OCI-LY1 (cell line): ENCODE measurements around the gene FRAS1.

ENCODE experiments used
- H2AFZ ChIP-seq: fragments of 200-600 bp; sonication (generic), shearing (Covaris generic); 2 replicates; pipeline ENCODE4 v1.6.0; 2014; ENCODE audit warnings: antibody characterized with exemption, mild to moderate bottlenecking, low read length
- H3F3A ChIP-seq: fragments of 200-600 bp; sonication (generic), shearing (Covaris generic); 2 replicates; pipeline ENCODE4 v1.6.0; 2014; ENCODE audit warnings: mild to moderate bottlenecking, antibody characterized with exemption, low read length, moderate library complexity; ENCODE audit not compliant: insufficient read depth
- H3K27ac ChIP-seq: fragments of 200-600 bp; sonication (generic); 2 replicates; pipeline ENCODE4 v1.5.1; 2014; ENCODE audit warnings: low read length, mixed run types, mild to moderate bottlenecking, low read depth; ENCODE audit not compliant: poor library complexity, severe bottlenecking
- H3K27me3 ChIP-seq: fragments of 200-600 bp; sonication (generic); 2 replicates; pipeline ENCODE4 v1.6.0; 2014; ENCODE audit warnings: antibody characterized with exemption, mild to moderate bottlenecking, low read length, moderate library complexity; ENCODE audit not compliant: insufficient read depth
- H3K36me3 ChIP-seq: fragments of 200-600 bp; sonication (generic); 2 replicates; pipeline ENCODE4 v1.6.1; 2014; ENCODE audit warnings: mild to moderate bottlenecking, antibody characterized with exemption, low read length, moderate library complexity, mixed read lengths; ENCODE audit not compliant: insufficient read depth
- H3K4me1 ChIP-seq: fragments of 200-600 bp; sonication (generic); 2 replicates; pipeline ENCODE4 v1.5.1; 2014; ENCODE audit warnings: mild to moderate bottlenecking, low read length, moderate library complexity; ENCODE audit not compliant: insufficient read depth, severe bottlenecking
- H3K4me2 ChIP-seq: fragments of 200-600 bp; sonication (generic), shearing (Covaris generic); 2 replicates; pipeline ENCODE4 v1.6.1; 2014; ENCODE audit warnings: low read length
- H3K4me3 ChIP-seq: fragments of 200-600 bp; sonication (generic); 2 replicates; pipeline ENCODE4 v1.5.1; 2014; ENCODE audit warnings: low read length, low read depth, mild to moderate bottlenecking, mixed read lengths; ENCODE audit not compliant: poor library complexity, severe bottlenecking
- H3K79me2 ChIP-seq: fragments of 200-600 bp; shearing (Covaris generic); 2 replicates; pipeline ENCODE4 v1.6.1; 2016; ENCODE audit warnings: mixed run types, low read length, mixed read lengths; ENCODE audit not compliant: insufficient read depth
- H3K9ac ChIP-seq: fragments of 200-600 bp; sonication (generic), shearing (Covaris generic); 2 replicates; pipeline ENCODE4 v1.6.1; 2014; ENCODE audit warnings: mild to moderate bottlenecking, low read length, mixed read lengths
- H3K9me2 ChIP-seq: fragments of 200-600 bp; sonication (generic), shearing (Covaris generic); 2 replicates; pipeline ENCODE4 v1.6.1; 2014; ENCODE audit warnings: low read depth, mild to moderate bottlenecking, low read length, mixed read lengths
- H3K9me3 ChIP-seq: fragments of 200-600 bp; shearing (Covaris generic); 2 replicates; pipeline ENCODE4 v1.6.1; 2014; ENCODE audit warnings: low read length, mixed read lengths
- H4K20me1 ChIP-seq: fragments of 200-600 bp; sonication (generic), shearing (Covaris generic); 2 replicates; pipeline ENCODE4 v1.6.0; 2016; ENCODE audit warnings: mild to moderate bottlenecking, low read length; ENCODE audit not compliant: insufficient read depth
- CTCF ChIP-seq: fragments of 200-600 bp; sonication (generic), shearing (Covaris generic); IDR thresholded peaks from 2 replicates; pipeline ENCODE4 v1.5.1; 2017; ENCODE audit warnings: mild to moderate bottlenecking, antibody characterized with exemption, low read length, moderate library complexity, mixed read lengths
- EZH2 ChIP-seq: fragments of 200-600 bp; sonication (generic), shearing (Covaris generic); IDR thresholded peaks from 2 replicates; pipeline ENCODE4 v1.8.0; 2017; ENCODE audit warnings: borderline replicate concordance, mixed run types, mild to moderate bottlenecking, antibody characterized with exemption, low read length, moderate library complexity, mixed read lengths

The FRAS1 gene

GRCh38 chr4:78542373-78542772, 485.2 kb downstream of the FRAS1 start:
- Histone ChIP-seq H3K4me2 (no peak overlapping the region), H3K36me3 (no peaks in the 10 kb centered on the region), H3K4me1 (no peaks in the 10 kb centered on the region), H3K9me3 (no peaks in the 10 kb centered on the region), H3K9ac (no peak overlapping the region), H3K9me2 (no peaks in the 10 kb centered on the region), H3K79me2 (no peaks in the 10 kb centered on the region), H2AFZ (no peak overlapping the region), H3F3A (no peaks in the 10 kb centered on the region), H3K27ac (no peak overlapping the region), H4K20me1 (no peaks in the 10 kb centered on the region), H3K27me3 (no peaks in the 10 kb centered on the region), H3K4me3 (no peak overlapping the region)
- TF ChIP-seq CTCF (no peak), EZH2 (no peak)

GRCh38 chr4:78543424-78544125, 486.5 kb downstream of the FRAS1 start:
- Histone ChIP-seq H3K9me3 (no peaks in the 10 kb centered on the region), H3K4me2 (no peak overlapping the region), H3F3A (no peaks in the 10 kb centered on the region), H2AFZ (no peak overlapping the region), H3K9ac (no peak overlapping the region), H4K20me1 (no peaks in the 10 kb centered on the region), H3K4me3 (no peak overlapping the region), H3K4me1 (no peaks in the 10 kb centered on the region), H3K27ac (no peak overlapping the region), H3K36me3 (no peaks in the 10 kb centered on the region), H3K79me2 (no peaks in the 10 kb centered on the region), H3K27me3 (no peaks in the 10 kb centered on the region), H3K9me2 (no peaks in the 10 kb centered on the region)
- TF ChIP-seq EZH2 (no peak), CTCF (no peak)

- Histone ChIP-seq H3K4me3 (no peak overlapping the region), H2AFZ (no peak overlapping the region), H3K36me3 (no peaks in the 10 kb centered on the region), H3K4me1 (no peaks in the 10 kb centered on the region), H3K4me2 (no peak overlapping the region), H3F3A (no peaks in the 10 kb centered on the region), H3K9me2 (no peaks in the 10 kb centered on the region), H3K79me2 (no peaks in the 10 kb centered on the region), H3K27ac (no peak overlapping the region), H3K27me3 (no peaks in the 10 kb centered on the region), H3K9ac (no peak overlapping the region), H4K20me1 (no peaks in the 10 kb centered on the region), H3K9me3 (no peaks in the 10 kb centered on the region)
- TF ChIP-seq EZH2: no peak
- TF ChIP-seq CTCF: no peak
Measured at GRCh38 chr4:78544678-78545077, 487.6 kb downstream of the FRAS1 start.
